ENCODE data around the gene COL23A1.
"Not testable (repeated sequence)": the region's sequence is repeated elsewhere in the genome, so short reads cannot be mapped to it uniquely, and the experiment has no call there.

The COL23A1 gene

DNA sequence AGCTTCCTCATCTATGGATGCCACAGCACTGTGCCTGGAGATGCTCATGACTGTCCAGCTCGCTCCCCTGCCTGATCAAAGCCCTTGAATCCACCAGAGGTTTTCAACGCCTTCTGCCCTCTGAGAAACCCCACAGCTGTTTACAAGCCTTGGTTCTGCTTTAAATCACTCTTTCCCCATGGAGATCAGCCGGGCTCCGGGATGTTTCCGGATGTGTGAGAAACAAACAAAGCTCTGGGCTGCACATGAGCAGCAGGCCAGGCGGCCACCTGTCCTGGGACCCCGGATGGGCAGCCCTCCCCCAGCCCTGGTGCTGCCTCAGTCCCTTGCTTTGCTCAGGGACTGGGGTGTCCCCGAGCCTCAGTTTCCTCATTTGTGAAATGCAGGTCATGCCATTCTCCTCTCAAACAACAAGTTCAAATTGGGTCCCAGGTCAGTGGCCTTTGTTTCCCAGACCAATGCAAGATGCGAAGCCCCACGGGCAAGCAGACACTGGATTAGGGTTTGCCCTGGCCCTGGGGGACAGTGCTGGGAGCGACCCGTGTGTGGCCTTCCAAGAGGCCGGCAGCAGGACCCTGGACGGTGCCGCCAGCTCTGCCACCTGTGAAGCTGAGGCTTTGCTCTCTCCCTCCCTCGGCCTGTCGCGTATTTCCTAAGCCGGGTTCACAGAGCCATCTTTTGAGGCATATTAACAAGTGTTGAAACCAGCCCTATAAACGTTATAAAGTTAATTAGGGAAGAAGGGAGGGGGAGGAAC is 315.2 kb downstream of the COL23A1 start:
- no peak for DNase-seq

GRCh38 chr5:178273665-178274541 is 316.3 kb downstream of the COL23A1 start:
- DNase-seq, result no peak

- no peak for DNase-seq
Measured at GRCh38 chr5:178273041-178273440, 317.2 kb downstream of the COL23A1 start.

GRCh38 chr5:178272591-178272990 is 317.6 kb downstream of the COL23A1 start:
- no peak for DNase-seq

- no peak for DNase-seq
Measured at GRCh38 chr5:178271726-178272479, 318.3 kb downstream of the COL23A1 start.

GRCh38 chr5:178271231-178271630 is 319.0 kb downstream of the COL23A1 start:
- no peak for DNase-seq

DNA sequence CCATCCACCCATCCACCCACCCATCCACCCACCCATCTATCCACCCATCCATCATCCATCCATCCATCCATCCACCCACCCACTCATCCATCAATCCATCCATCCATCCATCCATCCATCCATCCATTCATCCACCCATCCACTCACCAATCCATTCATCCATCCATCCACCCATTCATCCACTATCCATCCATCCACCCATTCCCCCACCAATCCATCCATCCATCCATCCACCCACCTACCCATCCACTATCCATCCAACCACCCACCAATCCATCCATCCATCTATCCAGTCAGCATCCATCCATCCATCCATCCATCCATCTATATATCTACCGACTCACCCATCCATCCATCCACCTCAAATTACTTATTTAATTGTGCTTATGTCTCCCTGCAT is 320.7 kb downstream of the COL23A1 start:
- no peak for DNase-seq

- no peak for DNase-seq
Measured at GRCh38 chr5:178267876-178268275, 322.3 kb downstream of the COL23A1 start.

GRCh38 chr5:178267245-178267644 is 322.9 kb downstream of the COL23A1 start:
- no peak for DNase-seq

GRCh38 chr5:178266581-178266980 is 323.6 kb downstream of the COL23A1 start:
- no peak for DNase-seq

- no peak for DNase-seq
Measured at GRCh38 chr5:178265746-178266145, 324.4 kb downstream of the COL23A1 start.

- no peak for DNase-seq
Measured at GRCh38 chr5:178264044-178264443, 326.1 kb downstream of the COL23A1 start.

GRCh38 chr5:178261666-178262600 is 328.3 kb downstream of the COL23A1 start:
- DNase-seq, result no peak

GRCh38 chr5:178259623-178260536 is 330.3 kb downstream of the COL23A1 start:
- DNase-seq, result no peak

DNA sequence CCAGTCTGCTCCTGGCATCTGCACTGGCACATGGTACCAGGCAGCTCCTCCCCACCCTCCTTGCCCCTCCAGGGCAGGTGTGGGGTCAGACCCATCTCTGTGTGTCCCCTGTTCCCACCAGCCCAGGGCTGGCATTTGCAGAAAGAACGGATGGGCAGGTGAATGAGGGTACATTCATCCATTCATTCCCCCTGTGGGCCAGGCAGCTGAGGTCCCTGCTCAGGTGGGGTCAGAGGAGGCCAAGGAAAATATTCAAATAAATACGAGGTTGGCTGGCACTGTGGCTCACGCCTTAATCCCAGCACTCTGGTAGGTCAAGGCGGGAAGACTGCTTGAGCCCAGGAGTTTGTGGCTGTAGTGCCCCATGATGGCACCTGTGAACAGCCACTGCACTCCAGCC is 332.5 kb downstream of the COL23A1 start:
- DNase-seq, result no peak

DNA sequence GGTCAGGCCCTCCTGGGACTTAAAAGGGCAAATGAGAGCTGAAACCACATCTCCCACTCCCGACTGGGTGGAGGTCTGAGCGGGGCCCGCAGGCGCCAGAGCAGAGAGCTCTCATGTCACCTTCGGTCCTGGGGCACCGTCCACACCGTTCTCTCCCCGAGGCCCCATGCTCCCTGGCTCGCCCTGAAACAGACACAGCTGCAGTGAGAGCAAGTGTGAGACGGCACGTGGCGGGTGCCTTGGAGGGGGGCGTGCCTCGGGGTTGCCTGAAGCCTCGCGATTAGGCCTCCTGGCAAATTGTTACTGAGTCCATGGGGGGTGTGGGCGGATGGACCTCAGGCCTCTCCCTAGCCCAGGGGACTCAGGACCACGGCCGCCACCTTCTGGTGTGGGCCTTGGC is 333.4 kb downstream of the COL23A1 start:
- DNase-seq, result no peak

DNA sequence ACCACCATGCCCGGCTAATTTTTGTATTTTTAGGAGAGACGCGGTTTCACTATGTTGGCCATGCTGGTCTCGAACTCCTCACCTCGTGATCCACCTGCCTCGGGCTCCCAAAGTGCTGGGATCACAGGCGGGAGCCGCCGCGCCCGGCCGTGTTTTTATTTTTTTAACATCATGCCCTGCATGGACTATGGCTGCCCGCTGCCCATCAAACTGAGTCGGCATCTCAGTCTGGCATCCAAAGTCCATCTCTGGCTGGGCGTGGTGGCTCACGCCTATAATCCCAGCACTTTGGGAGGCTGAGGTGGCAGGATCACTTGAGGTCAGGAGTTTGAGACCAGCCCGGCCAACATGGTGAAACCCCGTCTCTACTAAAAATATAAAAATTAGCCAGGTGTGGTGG is 336.6 kb downstream of the COL23A1 start:
- not testable (repeated sequence) for DNase-seq

GRCh38 chr5:178252258-178252657 is 337.9 kb downstream of the COL23A1 start:
- no peak for DNase-seq

GRCh38 chr5:178250263-178250662 is 339.9 kb downstream of the COL23A1 start:
- no peak for DNase-seq

DNA sequence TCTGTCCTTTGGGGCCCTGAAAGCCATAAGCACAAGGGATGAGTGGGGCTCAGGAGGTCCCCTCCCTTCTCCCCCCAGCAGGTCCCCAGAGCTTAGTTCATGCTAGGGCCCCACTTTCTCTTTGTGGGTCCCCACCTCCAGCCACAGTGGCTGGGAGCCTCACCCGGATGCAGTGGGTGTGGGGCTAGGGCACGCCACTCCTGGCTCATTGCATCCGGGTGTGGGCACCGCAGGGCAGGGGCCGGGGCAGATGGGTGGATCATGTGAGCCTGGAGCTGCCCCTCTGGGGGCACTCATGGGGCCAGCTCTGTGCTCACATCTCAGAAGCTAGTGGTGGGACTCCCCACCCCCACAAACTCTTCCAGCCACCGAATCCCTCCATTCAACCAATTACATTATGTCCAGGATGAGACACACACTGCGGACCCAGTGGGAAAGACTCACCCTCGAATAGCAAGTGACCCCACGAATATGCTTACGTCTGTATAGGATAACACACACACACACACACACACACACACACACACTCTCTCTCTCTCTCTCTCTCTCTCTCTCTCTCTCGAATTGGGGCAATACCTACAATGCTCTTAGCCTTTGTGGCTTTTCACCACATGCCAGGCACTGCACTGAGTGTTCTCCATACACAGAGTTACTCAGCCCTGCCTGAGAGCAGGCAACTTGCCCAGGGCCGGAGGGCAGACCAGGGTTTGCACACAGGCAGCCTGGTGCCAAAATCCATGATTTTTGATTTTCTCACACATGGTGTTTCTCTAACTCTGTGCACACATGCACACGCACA is 340.8 kb downstream of the COL23A1 start:
- DNase-seq, result no peak

Data from NCI-H82 (cell line).